HuH-7 (cell line): ENCODE results near the gene TBC1D1.

Experiments used
- DNase-seq: peaks from one replicate; pipeline ENCODE4 v3.0.0; 2011; ENCODE audit warnings: low spot score

The TBC1D1 gene

DNA sequence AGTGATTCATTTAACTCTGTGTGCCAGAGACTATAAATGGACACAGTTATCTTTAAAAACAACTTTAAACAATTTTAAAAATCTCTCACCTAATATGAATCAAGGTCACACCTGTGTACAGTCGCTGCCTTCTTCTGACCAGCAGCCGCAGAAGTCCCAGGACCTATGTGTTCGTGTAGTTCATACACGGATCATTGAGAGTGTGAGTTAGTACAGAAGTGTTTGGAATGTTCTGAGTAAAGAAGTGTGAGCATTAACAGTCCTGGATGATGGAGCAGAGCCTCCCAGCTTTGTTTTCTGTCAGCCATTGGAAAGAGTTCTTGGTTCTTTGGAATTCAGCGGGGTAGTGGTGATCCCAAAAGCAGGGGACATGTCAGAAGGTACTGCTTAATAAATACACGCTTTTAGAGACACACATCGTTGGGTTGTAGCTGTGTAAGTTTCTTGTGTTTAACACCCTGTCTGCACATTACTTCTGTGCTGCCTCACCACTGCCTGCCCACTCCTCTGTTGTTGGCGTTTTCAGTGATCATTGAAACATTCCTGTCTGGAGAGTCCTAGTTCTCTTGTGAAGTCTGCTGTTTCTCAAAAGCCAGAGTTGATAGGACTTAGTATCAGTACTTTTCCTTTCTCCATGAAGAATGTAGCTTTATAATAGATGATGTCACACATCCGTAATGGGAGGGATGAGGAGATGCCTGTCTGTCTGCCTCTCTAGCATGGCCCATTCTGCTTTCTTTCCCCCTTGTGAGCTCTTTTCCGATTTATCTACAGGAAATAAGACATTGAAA, 159.9 kb downstream of the TBC1D1 start:
- no peak for DNase-seq

DNA sequence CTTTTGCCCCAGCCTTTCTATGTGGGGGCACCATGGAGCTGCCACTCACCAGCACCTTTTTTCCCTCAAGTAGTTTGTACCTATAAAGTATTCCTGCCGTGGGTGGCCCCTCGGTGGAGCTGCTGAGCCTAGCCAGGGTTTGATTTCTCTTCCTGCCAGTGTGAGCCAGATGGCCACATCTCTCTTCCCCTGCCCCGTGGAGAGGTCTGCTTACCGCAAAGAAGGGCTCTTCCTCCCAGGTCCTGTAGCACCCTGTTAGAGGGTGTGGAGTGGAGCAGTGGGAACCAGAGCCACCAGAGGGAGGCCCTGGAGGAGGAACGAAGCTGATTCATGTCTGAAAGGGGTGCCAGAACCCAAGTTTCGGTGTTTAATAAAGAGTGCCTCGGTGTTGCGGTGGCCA, 164.7 kb downstream of the TBC1D1 start:
- no peak for DNase-seq

DNA sequence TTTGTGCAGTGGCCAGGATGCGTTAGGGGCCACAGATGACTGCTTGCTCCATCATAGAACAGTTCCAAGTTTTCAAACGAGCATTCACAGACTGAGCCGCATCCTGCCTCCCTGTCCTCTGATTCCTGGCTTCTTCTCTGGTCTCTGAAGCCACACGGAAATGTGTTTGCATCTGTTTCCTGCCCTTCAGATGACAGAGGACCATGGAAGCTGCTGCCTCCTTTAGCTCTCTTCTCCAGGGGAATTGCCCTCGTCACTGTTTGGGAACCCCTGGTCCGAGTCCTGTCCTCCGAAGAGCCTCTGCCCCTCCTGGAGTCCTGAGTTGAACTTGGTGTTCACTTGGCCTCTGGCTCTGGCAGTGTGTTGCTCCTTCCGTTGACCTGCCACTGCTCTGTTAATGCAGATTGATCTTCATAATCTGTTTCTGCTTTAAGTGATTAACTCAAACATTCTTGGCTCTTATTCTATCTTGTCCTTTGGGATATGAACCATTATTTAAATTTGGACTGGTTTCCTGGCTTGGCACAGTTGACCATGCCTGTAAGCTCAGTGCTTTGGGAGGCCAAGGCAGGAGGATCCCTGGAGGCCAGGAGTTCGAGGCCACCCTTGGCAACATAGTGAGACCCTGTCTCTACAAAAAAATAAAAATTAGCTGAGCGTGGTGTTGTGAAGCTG, 165.3 kb downstream of the TBC1D1 start:
- DNase-seq: no peak

DNA sequence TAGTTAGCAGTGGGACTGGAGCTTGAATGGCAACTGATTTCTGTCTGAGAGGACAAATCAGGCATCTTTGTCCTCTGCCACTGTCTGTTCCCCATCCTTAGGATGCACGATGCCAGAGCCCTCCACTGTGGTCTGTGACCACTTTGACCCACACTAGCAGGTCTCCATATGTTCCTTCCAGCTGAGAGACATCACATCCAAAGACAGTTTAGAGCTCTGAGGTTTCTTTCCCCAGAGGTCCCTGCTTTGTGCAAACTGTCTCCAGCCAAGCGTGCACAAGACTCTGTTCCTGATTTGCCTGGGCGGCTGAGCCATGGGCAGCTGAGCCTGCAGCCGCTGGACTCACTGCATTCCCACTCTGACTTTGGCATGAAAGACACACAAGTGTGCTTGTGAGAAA, 167.3 kb downstream of the TBC1D1 start:
- DNase-seq: no peak

DNA sequence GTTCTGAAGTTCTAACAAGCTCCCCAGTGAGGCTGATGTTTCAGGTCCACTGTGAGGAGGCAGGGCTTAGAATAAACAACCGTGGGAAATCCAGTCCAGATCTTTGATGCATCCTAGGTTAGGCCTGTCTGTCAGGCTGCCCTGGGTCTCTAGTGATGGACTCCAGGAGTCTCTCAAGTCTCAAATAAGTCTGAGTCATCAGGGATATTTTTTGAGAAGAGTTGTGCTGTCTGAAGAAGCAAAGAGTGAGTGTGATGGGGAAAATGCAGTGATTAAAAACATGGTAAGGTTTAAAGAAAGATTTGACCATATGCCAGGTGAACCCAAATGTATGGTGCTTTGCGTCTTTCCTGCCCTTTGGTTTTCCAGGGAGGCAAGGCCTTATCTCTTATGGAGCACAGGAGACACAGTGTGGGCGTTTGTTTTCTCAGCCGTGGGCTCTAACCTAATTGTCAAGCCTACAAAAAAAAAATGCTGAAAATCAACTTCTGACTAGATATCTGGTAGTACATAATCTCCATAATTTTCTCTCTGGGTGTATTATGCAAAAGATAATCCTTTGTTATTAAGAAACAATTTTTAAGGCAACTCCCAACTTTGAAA, 170.0 kb downstream of the TBC1D1 start:
- no peak for DNase-seq

DNA sequence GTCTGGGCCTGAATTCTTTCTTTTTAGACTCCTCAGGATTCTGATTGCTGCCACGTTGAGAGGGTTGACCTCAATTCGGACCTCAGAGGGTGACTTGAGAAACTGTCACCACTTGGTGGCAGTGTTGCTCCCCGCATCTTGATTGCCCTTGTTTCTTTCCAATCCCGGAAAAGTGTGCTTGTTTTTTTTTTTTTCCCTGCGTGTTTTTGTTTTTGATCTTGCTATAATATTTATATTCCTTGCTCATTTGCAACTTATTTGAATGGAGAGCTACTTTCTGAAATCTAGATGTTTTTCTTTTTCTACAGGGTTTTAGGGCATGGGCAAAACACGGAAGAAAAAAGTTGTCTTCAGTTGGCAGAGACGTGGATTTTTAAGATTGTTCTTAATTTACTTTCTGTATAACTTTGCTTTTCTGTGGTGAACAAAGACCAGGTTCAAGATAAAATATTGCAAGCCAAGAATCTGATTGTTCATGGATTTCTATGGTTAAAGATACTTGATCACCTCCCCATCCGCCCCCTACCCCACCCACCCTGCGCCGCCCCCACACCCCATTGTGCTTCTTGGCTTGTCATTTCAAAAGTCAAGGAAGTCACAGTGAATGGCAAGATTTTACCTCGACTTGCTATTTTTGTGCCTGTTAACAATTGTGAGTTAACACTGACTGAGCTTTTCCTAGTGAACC, 171.3 kb downstream of the TBC1D1 start:
- peak; percentile 60 for DNase-seq

DNA sequence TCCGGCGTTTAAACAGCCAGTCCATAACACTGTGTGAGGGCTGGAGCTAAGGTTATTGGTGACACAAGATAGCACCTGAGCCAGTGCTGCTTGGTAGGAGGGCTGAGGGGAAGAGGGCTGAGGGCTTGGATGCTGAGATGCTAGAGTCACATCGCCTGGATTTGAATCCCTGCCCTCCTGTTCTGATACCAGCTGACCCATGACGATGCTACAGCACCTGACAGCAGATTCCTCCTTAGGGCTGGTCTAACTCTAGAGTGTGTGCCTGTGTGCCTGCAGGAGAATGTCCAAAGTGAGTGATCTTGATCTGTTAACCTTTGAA, 171.9 kb downstream of the TBC1D1 start:
- DNase-seq: no peak

DNA sequence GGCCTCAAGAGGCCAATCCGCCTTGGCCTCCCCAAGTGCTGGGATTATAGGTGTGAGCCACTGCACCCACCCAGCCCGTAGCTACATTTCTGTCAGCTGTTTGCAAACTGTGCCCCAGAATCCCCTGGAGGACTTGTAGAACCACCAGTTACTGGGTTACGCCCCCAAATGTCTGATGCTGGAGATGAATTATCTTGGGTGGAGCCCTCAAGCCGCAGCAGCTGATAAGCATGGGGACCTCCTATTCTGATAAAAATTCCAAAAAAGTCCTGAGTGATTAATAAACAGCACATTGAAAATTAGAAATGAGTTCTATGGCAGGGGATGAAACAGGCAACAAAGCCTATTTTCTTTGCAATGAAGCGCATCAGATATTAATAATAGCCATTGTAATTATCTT, 174.3 kb downstream of the TBC1D1 start:
- DNase-seq: no peak

DNA sequence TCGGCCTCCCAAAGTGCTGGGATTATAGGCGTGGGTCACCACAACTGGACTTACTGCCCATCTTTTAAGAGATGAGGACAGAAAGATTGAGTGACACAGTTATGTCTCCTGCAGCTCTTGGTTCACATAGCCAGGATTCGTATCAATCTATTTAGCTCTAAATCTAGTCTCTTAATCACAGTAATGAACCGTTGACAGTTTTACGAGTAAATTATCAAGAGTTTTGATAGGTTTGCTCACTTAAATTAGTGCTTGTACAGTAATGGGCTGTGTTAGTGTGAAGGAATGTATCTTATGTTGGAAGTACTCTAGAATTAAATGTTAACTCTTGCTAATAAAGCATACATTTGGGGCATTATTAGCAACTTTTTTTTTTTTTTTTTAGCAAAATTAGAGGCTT, 175.0 kb downstream of the TBC1D1 start:
- DNase-seq: no peak

DNA sequence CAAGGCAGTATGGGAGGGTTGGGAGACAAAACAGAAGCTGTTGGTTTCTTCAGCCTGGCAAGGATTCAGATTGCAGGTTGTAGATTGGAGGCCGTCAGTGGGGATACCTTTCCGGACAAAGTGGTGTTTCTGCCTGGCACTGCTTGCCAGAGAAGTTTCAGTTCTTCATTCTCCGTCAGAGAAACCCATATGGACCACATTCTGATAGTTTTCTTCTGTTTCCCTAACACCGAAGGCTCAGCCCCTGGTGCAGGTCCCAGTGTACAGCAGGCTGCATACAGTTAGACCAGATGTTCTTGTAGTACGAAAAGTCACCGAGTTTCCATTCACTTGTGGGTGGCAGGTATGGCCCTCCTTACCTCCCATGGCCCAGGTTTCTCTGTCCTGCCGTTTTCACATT, 176.6 kb downstream of the TBC1D1 start:
- DNase-seq: no peak

DNA sequence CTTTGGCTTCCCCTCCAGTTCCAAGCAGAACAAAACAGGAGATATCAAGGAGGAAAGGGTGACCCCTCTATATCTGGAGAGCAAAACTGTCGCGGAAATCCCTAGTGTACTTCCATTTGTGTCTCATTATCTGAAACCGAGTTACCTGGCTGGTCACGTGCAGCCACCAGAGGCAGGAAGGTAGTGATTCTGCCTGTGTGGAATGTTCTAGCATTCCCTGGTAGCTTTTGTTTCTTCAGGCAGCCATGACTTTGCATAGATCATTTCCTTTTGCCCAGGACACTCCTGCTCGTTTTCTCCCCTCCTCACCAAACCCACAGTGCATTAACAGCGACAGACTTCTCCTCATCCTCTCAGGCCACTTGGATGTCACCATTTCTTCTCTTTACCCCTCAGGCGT, 177.2 kb downstream of the TBC1D1 start:
- no peak for DNase-seq

DNA sequence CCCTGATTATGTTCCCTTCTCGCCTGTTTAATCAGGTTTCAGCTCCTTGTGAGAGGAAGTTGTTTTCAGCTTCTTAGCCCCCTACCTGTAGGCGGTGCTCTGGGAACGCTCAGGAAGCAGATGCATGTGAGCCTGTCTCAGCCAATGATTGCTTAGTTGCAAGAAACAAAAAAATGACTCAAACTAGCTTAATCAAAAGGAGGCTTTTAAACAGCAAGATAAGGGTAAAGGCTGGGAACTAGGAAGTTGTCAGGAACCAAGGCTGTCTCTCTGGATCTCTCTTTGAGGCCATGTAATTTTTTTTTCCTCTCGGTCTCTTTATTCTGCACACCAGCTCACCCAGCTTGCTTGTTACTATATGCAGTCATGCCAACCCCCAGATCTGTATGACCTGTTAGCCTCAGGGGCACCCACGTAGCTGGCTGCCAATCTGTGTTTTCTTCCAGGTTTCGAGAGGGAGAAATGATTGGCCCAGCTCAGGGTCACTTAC, 178.4 kb downstream of the TBC1D1 start:
- DNase-seq: no peak

DNA sequence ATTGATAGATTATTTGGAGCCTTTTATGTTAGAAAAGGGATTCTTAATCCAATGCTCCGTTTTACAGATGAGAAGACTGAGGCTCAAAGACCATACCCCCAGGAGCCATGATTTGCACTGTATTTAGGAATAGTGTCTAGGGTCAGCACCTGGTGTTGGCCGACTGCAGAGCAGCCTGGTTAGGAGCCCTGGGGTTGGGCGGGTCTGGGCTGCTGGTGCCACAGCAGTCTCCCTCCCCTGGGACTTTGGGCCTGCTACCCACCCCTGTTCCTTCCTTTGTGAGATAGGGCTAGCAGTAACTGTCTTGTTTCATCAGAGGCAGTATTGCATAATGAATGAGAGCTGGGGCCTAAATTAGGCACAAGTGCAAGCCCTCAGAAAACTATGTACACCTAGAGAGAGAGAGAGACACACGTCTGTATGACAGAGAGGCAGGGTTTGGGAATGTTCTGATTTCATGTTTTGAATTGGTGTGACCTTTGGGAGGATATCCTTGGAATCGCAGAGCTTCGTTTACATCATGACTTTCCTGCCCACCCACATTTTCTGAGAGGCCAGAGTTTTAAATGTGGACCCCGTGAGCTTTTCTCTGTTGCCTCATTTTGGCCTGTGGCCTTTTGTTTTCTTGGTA, 181.0 kb downstream of the TBC1D1 start:
- peak; percentile 33 for DNase-seq

DNA sequence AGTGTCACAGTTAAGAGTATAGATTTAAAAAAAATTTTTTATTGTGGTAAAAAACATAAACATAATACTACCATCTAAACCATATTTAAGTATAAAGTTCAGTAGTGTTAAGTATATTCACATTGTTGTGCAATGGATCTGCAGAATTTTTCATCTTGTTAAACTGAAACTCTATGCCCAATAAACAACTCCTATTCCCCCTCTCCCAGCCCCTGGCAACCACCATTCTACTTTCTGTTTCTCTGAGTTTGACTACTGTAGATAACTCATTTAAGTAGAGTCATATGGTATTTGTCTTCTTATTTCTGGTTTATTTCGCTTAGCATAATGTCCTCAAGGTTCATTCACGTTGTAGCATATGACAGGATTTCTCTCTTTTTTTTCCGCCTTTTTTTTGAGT, 181.7 kb downstream of the TBC1D1 start:
- DNase-seq: no peak

DNA sequence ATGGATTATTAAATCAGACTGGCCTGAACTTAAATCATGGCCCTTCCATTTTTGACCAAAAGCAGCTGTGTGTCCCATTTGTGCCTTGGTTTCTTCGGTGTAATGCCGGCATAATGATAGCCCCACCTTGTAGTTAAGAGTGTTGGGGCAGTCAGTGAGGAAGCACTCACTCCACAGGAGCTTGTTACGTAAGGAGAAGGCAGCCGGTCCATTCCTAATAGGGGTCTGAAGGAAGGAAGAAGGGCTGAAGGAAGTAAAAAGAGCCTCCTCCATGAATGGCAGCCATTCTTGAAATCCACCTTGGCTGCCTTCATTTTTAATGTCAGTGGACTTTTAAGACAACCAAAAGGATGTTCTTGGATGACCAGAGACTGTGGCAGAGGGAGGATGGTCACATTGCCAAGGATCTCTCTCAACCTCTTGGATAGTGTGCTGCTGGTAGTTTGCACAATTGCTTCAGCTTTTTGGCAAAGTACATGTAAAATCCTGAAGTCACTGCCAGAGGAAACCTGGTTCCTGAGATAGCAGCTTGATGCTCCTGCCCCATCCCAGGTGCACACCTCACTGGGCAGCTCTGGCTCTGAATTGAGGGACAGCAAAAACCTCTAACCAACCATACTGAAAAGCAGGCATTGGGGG, 182.8 kb downstream of the TBC1D1 start:
- DNase-seq: no peak

DNA sequence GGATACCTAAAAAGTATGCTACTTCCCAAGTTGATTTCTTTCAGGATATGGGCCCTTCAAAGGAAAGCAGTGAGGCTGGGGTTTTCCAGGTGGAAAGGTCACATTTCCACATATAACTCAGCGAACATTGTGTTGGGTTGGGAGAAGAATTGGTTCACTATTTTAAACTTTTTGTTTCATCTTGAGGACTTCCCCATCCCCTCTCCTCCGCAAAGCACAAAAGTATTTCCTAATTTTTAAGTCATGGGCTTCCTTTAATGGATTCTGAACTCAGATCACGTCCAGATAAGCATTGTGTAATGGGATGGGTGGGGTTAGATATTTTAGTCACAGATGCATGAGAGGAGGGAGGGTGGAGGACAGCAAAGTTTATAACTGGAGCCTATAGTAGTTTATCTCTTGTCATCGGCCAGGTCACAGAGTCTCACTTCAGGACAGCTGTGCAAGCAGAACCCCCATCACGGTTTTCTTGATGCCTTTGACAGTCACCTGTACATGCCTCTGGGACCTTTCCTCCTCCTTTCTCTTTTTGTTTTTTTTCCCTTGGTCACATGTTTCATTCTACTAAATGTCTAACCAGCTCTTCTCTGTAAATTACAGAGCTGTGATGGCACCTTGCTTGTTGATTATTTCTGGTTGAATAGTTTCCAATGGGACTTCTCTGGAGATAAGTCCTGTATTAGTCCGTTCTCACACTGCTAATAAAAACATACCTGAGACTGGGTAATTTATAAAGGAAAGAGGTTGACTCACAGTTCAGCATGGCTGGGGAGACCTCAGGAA, 184.7 kb downstream of the TBC1D1 start:
- peak; percentile 36 for DNase-seq

DNA sequence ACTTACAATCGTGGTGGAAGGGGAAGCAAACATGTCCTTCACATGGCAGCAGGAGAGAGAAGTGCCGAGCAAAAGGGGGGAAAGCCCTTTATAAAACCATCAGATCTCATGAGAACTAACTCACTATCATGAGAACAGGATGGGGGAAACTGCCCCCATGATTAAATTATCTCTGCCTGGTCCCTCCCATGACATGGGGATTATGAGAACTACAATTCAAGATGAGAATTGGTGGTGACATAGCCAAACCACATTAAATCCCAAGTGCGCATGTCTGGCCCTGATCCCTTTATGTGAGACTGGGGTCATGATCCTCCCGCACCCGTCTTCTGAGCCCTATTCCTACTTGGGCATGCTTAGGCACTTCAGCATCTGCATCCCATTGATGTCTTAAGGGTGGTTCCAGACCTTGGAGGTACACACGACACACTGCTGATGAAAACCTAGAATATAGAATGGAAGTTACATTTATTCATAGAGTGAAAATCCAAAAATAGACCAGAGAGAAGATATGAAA, 185.3 kb downstream of the TBC1D1 start:
- no peak for DNase-seq

DNA sequence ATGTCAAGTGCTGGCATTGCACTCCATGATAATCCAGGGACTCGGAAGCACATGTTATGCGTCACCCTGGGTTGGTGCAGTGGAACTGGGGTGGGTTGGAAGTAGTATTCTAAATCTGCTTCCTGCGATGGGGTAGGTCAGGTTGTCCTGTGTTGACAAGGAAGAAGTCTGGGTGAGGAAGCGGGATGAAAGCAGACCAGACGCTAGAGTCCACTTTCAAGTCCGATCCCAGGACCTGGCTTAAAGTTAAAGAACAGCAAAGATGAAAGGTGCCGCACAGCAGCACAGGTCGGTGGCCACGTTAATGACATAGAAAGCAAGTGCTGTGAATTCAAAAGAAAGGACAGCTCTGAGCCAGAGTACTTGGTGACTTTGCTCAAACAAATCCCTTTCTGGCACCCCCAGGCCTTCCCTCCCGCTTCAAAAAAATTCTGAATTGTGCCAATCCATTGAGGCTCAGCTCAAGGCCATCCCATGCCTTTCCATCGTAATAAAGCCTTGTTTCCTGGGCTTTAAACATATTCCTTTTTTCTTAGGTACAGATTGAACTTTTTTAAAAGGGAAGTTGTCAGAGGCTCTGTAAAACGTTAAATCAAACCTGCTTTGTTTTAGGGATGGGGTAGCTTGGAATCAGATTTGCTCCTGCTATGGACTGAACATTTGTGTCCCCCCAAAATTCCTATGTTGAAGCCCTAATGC, 187.1 kb downstream of the TBC1D1 start:
- DNase-seq: no peak

DNA sequence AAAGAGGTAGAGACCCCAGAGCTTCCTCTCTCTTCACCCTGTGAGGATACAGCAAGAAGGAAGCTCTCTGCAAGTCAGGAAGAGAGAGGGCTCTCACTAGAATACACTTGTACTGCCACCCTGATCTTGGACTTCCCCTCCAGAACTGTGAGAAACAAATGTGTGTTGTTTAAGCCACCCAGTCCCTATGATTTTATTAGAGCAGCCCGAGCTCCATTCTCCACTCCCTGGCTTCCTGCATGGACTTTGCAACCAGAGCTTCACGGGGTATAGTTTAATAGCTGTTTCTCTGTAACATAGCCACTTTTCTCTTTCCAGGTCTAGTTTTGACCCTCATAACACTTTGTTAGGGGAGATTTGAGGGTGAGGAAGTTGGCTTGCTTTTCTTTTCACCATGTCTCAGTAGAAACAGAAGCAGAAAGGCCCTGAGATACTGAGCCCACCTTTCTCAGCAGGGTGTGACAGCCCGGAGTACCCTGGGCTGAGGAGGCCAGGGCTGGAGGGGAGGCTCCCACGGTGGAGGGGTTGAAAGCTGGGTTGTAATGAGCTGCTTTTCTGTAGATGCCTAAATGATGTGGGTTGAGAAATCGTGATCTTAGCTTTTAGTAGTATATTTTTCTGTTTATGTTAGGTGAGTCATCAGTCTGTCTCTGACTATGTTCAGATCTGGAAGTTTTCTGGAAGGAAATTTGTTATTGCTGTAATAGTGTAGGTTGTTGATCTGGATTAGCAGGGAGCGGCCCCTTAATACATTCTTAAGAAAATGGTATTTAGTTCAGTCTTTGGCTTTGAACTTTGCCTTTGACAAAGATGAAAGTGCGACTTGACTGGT, 187.9 kb downstream of the TBC1D1 start:
- peak; percentile 26 for DNase-seq
